GM12874 (cell line): Measurements from ENCODE around the gene CDK10.

ENCODE experiments used
- CTCF ChIP-seq: IDR thresholded peaks from 2 replicates; pipeline ENCODE4 v1.5.1; 2011; ENCODE audit warnings: low read depth, mild to moderate bottlenecking, control low read depth, low read length, moderate library complexity; ENCODE audit not compliant: insufficient read depth

Gene CDK10

DNA sequence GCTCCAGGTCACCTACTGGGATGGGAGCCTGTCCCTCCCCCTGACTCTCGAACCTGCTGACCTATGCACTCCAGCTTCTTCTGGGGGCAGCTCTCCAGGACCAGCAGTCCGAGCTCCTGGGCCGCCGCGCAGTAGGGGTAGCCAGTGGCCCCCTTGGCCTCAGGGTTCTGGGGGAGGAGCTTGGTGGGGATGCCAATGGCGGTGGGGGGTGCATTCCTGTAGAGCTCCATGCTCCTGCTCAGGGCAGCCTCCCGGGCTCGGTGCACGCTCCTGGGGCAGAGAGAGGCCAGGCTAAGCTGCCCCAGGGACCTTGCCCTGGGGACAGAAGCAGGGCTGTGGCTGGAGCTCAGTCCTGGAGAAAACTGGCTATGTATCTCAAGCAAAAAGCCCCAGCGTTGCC is 22.7 kb downstream of the CDK10 start:
- no peak for TF ChIP-seq CTCF

- TF ChIP-seq CTCF: no peak
Measured at GRCh38 chr16:89709716-89710432, 23.4 kb downstream of the CDK10 start.

- TF ChIP-seq CTCF: no peak
Measured at GRCh38 chr16:89710709-89711564, 24.4 kb downstream of the CDK10 start.

DNA sequence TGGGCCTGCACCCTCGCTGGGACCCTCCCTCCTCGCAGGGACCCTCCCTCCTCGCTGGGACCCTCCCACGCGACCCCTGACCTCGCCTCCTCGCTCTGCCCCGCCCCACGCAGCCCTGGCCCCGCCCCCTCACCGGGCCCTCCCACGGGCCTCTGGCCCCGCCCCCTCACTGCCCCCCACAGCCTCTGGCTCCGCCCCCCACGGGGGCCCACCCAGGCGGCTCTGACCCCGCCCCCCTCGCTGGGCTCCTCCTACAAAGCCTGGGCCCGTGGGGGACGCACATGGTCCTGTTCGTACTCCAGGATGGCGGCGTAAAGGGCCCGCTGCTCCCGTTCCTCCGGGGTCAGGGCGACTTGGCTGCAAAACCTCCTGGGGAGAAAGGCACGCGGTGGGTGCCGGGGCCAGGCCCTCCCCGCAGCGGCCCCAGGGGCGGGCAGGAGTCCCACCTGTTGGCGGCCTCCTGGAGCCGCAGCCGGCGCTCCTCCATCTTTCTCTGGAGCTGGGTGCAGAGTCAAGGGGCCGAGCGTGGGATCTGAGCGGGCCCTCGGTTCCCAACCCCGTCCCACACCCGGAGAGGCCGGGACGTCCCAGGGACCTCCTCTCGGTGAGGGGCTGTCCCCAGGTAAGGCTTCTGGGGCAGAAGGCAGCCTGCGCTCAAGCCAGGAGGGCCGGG is 25.2 kb downstream of the CDK10 start:
- no peak for TF ChIP-seq CTCF

- no peak for TF ChIP-seq CTCF
Measured at GRCh38 chr16:89712274-89712781, 25.8 kb downstream of the CDK10 start.

DNA sequence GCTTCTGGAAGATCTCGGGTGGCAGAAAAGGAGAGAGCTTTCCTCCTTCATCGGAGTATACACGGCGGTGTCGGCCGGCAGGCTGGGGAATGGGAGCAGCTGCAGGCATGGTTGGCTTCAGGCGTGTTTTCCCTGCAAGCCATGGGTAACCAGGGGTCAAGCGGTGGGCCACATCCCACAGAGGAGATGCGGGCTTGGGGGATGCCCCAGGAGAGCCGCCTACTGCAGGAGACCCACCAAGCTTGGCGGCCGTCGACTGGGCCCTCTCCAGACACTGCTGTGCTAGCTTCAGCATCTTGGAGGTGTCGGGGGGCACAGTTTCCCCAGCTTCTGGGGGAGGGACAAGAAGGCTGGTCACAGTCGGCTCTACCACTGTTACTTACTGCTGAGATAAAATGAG is 30.0 kb downstream of the CDK10 start:
- TF ChIP-seq CTCF: no peak
